SKM-1 (cell line): Measurements from ENCODE around the gene KLHL18.

Experiments
- DNase-seq: peaks from one replicate; lab custom pipeline; 2025; ENCODE audit not compliant: unreplicated experiment; lab: John Stamatoyannopoulos, UW

KLHL18 gene

DNA sequence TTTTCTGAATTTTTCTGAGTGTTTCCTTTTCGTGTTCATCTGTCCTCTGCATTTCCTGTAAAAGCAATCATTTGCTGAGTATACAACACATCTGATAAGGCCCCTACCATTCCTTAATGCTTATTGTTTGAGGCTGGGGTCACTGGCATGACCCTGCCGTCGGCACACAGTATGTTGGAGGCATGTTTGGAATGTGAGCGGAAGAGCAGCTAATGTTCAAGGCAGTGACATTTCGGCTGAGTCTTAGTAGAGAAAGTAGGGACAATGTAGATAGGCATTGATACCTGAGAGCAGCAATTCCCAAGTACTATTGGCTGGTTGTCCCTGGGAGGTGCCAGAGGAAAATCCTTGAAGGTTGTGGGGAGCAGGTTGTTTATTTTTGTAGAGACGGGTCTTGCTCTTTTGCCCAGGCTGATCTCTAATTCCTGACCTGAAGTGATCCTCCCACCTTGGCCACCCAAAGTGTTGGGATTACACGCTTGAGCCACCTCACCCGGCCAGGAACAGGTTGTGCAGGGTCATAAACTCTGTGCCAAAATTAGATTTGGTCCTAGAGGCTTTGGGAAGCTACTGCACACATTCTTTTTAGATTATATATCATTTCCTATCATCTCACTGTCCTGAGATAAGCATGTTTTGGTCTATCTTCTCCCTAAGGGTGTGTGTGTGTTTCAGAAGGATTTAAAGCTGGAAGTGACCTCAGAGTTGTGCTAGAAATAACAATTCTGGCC is 111.6 kb downstream of the KLHL18 start:
- no peak for DNase-seq

GRCh38 chr3:47394881-47395280 is 112.1 kb downstream of the KLHL18 start:
- no peak for DNase-seq
